ENCODE measurements around the gene SHC2.

GRCh38 chr19:478976-479375 is 18.1 kb upstream of the SHC2 start:
- TF ChIP-seq CTCF (IDR thresholded peaks at IDR 0.05; ENCODE audit: low read length) (no peak), EZH2 (IDR thresholded peaks at IDR 0.05; ENCODE audit: borderline replicate concordance, low read length) (no peak)
